Neural cell (in vitro differentiated cells): ENCODE measurements around the gene ASIC2.

Source experiments
- EP300 ChIP-seq: fragments of 450-650 bp; conservative IDR thresholded peaks from 2 replicates; pipeline ENCODE4 v1.6.1; 2014; ENCODE audit warnings: antibody characterized with exemption, mild to moderate bottlenecking, moderate library complexity; ENCODE audit not compliant: poor library complexity, severe bottlenecking
- EZH2 ChIP-seq: fragments of 200-600, 300-800 bp; shearing (Covaris generic), sonication (generic); IDR thresholded peaks from 2 replicates; pipeline ENCODE4 v1.6.1; 2014; ENCODE audit warnings: antibody characterized with exemption, low read length, borderline replicate concordance, mild to moderate bottlenecking; ENCODE audit not compliant: insufficient read depth, poor library complexity, severe bottlenecking
- MXI1 ChIP-seq: fragments of 450-650 bp; conservative IDR thresholded peaks from 2 replicates; pipeline ENCODE4 v1.6.1; 2014; ENCODE audit warnings: antibody characterized with exemption, mild to moderate bottlenecking; ENCODE audit not compliant: poor library complexity, severe bottlenecking
- POLR2AphosphoS5 ChIP-seq: IDR thresholded peaks from 2 replicates; pipeline ENCODE4 v1.6.1; 2012
- RAD21 ChIP-seq: fragments of 450-650 bp; conservative IDR thresholded peaks from 2 replicates; pipeline ENCODE4 v1.6.1; 2014; ENCODE audit warnings: antibody characterized with exemption, mild to moderate bottlenecking, moderate library complexity
- SMC3 ChIP-seq: fragments of 450-650 bp; conservative IDR thresholded peaks from 2 replicates; pipeline ENCODE4 v1.6.1; 2014; ENCODE audit warnings: antibody characterized with exemption, mild to moderate bottlenecking, moderate library complexity; ENCODE audit not compliant: poor library complexity
- TAF1 ChIP-seq: IDR thresholded peaks from 2 replicates; pipeline ENCODE4 v1.6.1; 2012; ENCODE audit warnings: low read depth
- TF ChIP-seq, protein P1 (sequence below): IDR thresholded peaks from 2 replicates; pipeline ENCODE4 v1.6.1; 2012; ENCODE audit warnings: borderline replicate concordance
- TF ChIP-seq, protein P2 (sequence below): fragments of 450-650 bp; IDR thresholded peaks from 2 replicates; pipeline ENCODE4 v1.5.1; 2014; ENCODE audit warnings: antibody characterized with exemption, mild to moderate bottlenecking, moderate library complexity; ENCODE audit not compliant: poor library complexity, severe bottlenecking

DNA sequence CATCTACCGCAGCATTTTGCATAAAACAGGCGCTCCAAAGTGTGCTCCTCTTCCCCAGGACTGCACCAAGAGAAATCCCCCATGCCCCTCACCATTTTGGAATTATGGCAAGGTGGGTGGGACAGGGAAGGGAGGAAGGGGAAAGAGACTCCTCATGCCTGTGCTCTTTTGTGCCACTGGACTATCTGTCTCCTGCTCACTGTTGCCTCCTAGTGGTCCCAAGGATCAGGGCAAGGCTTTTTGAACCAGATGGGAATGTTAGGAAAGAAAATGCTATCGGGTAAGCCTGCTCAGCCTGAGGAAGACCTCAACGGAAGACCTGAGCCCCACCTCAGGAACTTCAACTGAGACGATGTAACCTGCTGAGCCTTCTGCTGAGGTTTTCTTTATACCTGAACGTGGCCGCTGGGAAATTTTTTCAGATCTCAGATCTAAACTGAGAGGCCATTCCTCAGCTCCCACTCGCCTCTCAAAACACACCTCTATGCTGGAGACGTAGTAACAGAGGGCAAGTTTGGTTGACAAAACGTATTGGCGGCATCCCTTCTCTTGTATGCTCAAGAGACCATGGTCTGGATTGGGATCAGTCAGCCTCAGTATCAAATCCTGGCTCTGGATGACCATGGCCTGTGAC is 243.2 kb downstream of the ASIC2 start:
- TF ChIP-seq, protein P1, sequence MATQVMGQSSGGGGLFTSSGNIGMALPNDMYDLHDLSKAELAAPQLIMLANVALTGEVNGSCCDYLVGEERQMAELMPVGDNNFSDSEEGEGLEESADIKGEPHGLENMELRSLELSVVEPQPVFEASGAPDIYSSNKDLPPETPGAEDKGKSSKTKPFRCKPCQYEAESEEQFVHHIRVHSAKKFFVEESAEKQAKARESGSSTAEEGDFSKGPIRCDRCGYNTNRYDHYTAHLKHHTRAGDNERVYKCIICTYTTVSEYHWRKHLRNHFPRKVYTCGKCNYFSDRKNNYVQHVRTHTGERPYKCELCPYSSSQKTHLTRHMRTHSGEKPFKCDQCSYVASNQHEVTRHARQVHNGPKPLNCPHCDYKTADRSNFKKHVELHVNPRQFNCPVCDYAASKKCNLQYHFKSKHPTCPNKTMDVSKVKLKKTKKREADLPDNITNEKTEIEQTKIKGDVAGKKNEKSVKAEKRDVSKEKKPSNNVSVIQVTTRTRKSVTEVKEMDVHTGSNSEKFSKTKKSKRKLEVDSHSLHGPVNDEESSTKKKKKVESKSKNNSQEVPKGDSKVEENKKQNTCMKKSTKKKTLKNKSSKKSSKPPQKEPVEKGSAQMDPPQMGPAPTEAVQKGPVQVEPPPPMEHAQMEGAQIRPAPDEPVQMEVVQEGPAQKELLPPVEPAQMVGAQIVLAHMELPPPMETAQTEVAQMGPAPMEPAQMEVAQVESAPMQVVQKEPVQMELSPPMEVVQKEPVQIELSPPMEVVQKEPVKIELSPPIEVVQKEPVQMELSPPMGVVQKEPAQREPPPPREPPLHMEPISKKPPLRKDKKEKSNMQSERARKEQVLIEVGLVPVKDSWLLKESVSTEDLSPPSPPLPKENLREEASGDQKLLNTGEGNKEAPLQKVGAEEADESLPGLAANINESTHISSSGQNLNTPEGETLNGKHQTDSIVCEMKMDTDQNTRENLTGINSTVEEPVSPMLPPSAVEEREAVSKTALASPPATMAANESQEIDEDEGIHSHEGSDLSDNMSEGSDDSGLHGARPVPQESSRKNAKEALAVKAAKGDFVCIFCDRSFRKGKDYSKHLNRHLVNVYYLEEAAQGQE: no peak
- TF ChIP-seq, protein P2, sequence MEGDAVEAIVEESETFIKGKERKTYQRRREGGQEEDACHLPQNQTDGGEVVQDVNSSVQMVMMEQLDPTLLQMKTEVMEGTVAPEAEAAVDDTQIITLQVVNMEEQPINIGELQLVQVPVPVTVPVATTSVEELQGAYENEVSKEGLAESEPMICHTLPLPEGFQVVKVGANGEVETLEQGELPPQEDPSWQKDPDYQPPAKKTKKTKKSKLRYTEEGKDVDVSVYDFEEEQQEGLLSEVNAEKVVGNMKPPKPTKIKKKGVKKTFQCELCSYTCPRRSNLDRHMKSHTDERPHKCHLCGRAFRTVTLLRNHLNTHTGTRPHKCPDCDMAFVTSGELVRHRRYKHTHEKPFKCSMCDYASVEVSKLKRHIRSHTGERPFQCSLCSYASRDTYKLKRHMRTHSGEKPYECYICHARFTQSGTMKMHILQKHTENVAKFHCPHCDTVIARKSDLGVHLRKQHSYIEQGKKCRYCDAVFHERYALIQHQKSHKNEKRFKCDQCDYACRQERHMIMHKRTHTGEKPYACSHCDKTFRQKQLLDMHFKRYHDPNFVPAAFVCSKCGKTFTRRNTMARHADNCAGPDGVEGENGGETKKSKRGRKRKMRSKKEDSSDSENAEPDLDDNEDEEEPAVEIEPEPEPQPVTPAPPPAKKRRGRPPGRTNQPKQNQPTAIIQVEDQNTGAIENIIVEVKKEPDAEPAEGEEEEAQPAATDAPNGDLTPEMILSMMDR: peak; percentile 36
- TF ChIP-seq EZH2 (no peak), RAD21 (no peak), POLR2AphosphoS5 (no peak), EP300 (no peak), MXI1 (no peak), TAF1 (no peak), SMC3 (no peak)
